Ectodermal cell (in vitro differentiated cells): ENCODE data around the gene SKAP2.

Experiments used
- H3K27ac ChIP-seq: 2 replicates; pipeline ENCODE4 v1.7.0; 2013; ENCODE audit warnings: mild to moderate bottlenecking, low read depth, low read length; ENCODE audit not compliant: insufficient read depth, poor library complexity, severe bottlenecking
- H3K27me3 ChIP-seq: 2 replicates; pipeline ENCODE4 v1.7.0; 2013; ENCODE audit warnings: mild to moderate bottlenecking, low read length; ENCODE audit not compliant: insufficient read depth, control insufficient read depth, poor library complexity, severe bottlenecking
- H3K36me3 ChIP-seq: one replicate; pipeline ENCODE4 v1.7.0; 2013; ENCODE audit warnings: low read length; ENCODE audit not compliant: control insufficient read depth, insufficient read depth
- H3K4me1 ChIP-seq: one replicate; pipeline ENCODE4 v1.7.0; 2013; ENCODE audit warnings: low read length; ENCODE audit not compliant: control insufficient read depth, insufficient read depth
- H3K4me3 ChIP-seq: 2 replicates; pipeline ENCODE4 v1.7.0; 2013; ENCODE audit warnings: low read depth, low read length, control low read depth; ENCODE audit not compliant: insufficient read depth
- H3K9me3 ChIP-seq: 2 replicates; pipeline ENCODE4 v1.7.0; 2013; ENCODE audit warnings: mild to moderate bottlenecking, low read length, moderate library complexity; ENCODE audit not compliant: control insufficient read depth
- WGBS, 2 experiments: methylation state at CpG; one replicate each; pipeline ENCODE4 v1.1.7; 2013; ENCODE audit warnings: missing lambda C conversion rate in 2 of 2; 5-methylcytosine and 5-hydroxymethylcytosine counted together

The SKAP2 gene

GRCh38 chr7:26619348-26619984 lies 244.9 kb downstream of the SKAP2 start:
- H3K4me3 ChIP-seq, result no peak overlapping the region
- H3K27ac ChIP-seq, result no peak overlapping the region
- 95 to 96% methylated on average over 3 to 4 of the region's 4 CpGs for WGBS, 2 experiments
- no peaks in the 10 kb centered on the region for H3K9me3 ChIP-seq
- H3K36me3 ChIP-seq, result no peaks in the 10 kb centered on the region
- H3K27me3 ChIP-seq, result no peaks in the 10 kb centered on the region
- peaks cover 8% of the 10 kb centered on the region for H3K4me1 ChIP-seq

GRCh38 chr7:26618898-26619297 lies 245.5 kb downstream of the SKAP2 start:
- no peaks in the 10 kb centered on the region for H3K36me3 ChIP-seq
- no peak overlapping the region for H3K4me3 ChIP-seq
- H3K4me1 ChIP-seq, result peaks cover 8% of the 10 kb centered on the region
- 88 to 92% methylated on average over 8 of the region's 8 CpGs for WGBS, 2 experiments
- H3K9me3 ChIP-seq, result no peaks in the 10 kb centered on the region
- H3K27me3 ChIP-seq, result no peaks in the 10 kb centered on the region
- no peak overlapping the region for H3K27ac ChIP-seq

GRCh38 chr7:26618449-26618848 lies 245.9 kb downstream of the SKAP2 start:
- Histone ChIP-seq H3K36me3 (no peaks in the 10 kb centered on the region), H3K4me3 (no peak overlapping the region), H3K9me3 (no peaks in the 10 kb centered on the region), H3K27me3 (no peaks in the 10 kb centered on the region), H3K27ac (no peak overlapping the region), H3K4me1 (peaks cover 8% of the 10 kb centered on the region)
- WGBS, 2 experiments, result 71 to 73% methylated on average over 12 of the region's 12 CpGs
